ENCODE data around the gene CGREF1. TPM values are rescaled to one million over a fixed set of nuclear protein-coding genes. Genes with fewer than 3 reads are reported as not detected.

The CGREF1 gene, protein sequence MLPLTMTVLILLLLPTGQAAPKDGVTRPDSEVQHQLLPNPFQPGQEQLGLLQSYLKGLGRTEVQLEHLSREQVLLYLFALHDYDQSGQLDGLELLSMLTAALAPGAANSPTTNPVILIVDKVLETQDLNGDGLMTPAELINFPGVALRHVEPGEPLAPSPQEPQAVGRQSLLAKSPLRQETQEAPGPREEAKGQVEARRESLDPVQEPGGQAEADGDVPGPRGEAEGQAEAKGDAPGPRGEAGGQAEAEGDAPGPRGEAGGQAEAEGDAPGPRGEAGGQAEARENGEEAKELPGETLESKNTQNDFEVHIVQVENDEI
- 0.48 and 1.8 TPM in 2 replicates for total RNA-seq
- 0.55 and 0.99 TPM in 2 replicates for polyA plus RNA-seq

GRCh38 chr2:27118525-27119329 is at the start of gene CGREF1:
Gene CGREF1, minus strand, starts transcription at chr2:27119128. Its CDS starts 14,762 bp downstream, at chr2:27104366.
- H3K36me3 ChIP-seq: no peaks in the 10 kb centered on the region
- no peaks in the 10 kb centered on the region for H3K9me3 ChIP-seq (ENCODE audit: low read depth)
- peak; percentile 12 to 31 for DNase-seq (ENCODE audit: low read depth in 1 of 2, low spot score in 1 of 2)
- no peak for TF ChIP-seq CTCF (IDR thresholded peaks at IDR 0.05; ENCODE audit: low read depth, low read length)
- peak within 1 kb of the TSS; percentile 26 for H3K4me3 ChIP-seq
- no peaks in the 10 kb centered on the region for H3K4me1 ChIP-seq (ENCODE audit: low read depth)
- no peak within 1 kb of the TSS for H3K27ac ChIP-seq
- H3K27me3 ChIP-seq: peaks cover 82% of the 10 kb centered on the region

- TF ChIP-seq CTCF (IDR thresholded peaks at IDR 0.05; ENCODE audit: low read depth, low read length): no peak
- peaks cover 3% of the 10 kb centered on the region for H3K27me3 ChIP-seq
Observed at GRCh38 chr2:27164960-27165763, 46.2 kb upstream of the CGREF1 start.

DNA sequence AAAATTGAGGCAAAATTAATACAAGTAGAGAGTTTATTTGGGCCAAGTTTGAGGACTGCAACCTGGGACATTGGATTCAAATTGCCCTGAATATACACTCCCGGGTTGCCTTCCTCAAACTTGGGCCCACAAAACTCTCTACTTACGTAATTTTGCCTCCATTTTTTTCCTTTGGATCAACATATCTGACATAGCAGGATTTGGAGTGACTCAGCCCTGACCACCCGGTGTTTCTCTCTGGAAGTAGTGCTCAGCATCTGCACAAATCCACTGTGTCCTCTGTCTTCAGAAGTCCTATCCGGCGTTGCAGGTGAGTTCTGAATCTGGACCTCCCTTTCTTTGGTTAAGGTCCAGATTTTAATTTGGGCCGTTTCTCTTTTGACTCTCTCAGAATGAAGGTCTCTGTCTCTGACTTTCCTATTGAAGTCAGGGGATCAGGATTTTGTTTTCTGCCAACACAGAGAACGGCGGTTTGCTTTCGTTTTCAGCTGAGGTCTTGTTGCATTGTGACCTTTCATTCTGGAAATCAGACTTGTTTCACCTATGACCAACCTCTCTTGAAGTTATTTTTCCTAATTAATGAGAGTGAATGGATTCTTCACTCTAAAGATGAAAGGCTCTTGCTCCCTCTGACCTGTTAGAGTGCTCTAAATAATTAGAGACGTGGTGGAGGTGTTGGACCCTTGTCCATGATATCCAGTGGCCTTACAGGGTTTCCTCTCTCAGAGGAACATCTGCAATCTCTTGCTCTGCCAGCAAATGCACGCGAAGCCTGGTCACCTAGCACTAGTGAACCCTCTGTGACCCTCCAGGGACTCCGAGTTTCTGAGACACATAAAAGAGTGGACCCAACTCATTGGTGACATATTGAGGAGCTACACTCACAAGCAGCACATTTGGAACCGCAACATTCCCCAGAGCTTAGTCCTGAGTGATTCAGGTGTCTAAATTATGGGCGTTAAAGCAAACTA is 43.5 kb upstream of the CGREF1 start:
- no peak for TF ChIP-seq CTCF (IDR thresholded peaks at IDR 0.05; ENCODE audit: low read depth, low read length)

More at GRCh38 chr2:27164960-27165763, 46.2 kb upstream of the CGREF1 start:
- no peaks in the 10 kb centered on the region for H3K36me3 ChIP-seq
- H3K9me3 ChIP-seq (ENCODE audit: low read depth): no peaks in the 10 kb centered on the region
- H3K4me1 ChIP-seq (ENCODE audit: low read depth): peaks cover 4% of the 10 kb centered on the region
- no peak for DNase-seq (ENCODE audit: low read depth in 1 of 2, low spot score in 1 of 2)
- no peak overlapping the region for H3K27ac ChIP-seq
- H3K4me3 ChIP-seq: no peak overlapping the region

DNA sequence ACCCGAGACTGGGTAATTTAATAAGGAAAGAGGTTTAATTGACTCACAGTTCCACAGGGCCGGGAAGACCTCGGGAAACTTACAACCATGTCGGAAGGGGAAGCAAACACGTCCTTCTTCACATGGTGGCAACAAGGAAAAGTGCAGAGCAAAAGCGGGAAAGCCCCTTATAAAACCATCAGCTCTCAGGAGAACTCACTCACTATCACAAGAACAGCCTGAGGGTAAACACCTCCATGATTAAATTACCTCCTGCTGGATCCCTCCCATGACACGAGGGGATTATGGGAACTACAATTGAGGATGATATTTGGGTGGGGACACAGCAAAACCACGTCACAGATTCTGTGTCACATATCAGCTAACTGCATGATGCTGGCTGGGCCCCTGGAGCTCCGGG is 41.3 kb upstream of the CGREF1 start:
- no peak overlapping the region for H3K27ac ChIP-seq
- no peak overlapping the region for H3K4me3 ChIP-seq
- no peaks in the 10 kb centered on the region for H3K27me3 ChIP-seq
- H3K36me3 ChIP-seq: no peaks in the 10 kb centered on the region
- no peaks in the 10 kb centered on the region for H3K9me3 ChIP-seq (ENCODE audit: low read depth)
- no peak for DNase-seq (ENCODE audit: low read depth in 1 of 2, low spot score in 1 of 2)
- peaks cover under 1% of the 10 kb centered on the region for H3K4me1 ChIP-seq (ENCODE audit: low read depth)
- no peak for TF ChIP-seq CTCF (IDR thresholded peaks at IDR 0.05; ENCODE audit: low read depth, low read length)

More for the DNA sequence above, 43.5 kb upstream of the CGREF1 start:
- no peaks in the 10 kb centered on the region for H3K27me3 ChIP-seq
- no peaks in the 10 kb centered on the region for H3K36me3 ChIP-seq
- no peak overlapping the region for H3K27ac ChIP-seq
- DNase-seq (ENCODE audit: low read depth in 1 of 2, low spot score in 1 of 2): peak in 1 of 2 donors; percentile 42
- H3K4me3 ChIP-seq: no peak overlapping the region
- H3K4me1 ChIP-seq (ENCODE audit: low read depth): peaks cover 4% of the 10 kb centered on the region
- H3K9me3 ChIP-seq (ENCODE audit: low read depth): no peaks in the 10 kb centered on the region
